ENCODE measurements around the gene PRPF6. TPM values are rescaled to one million over a fixed set of nuclear protein-coding genes. Genes with fewer than 3 reads are reported as not detected.

PRPF6 gene
- total and polyA plus RNA-seq, 2 of the 13 experiments (the other 11 are each of a cell fraction or from before 2014, with no cell fraction given), result 63.7 to 101 TPM

- TF ChIP-seq PRDM15 (CRISPR knock-in tag; IDR thresholded peaks at IDR 0.05) (peak; percentile 88), HMGA1 (CRISPR knock-in tag; conservative IDR thresholded peaks at IDR 0.05) (no peak), U2AF1 (optimal IDR thresholded peaks at IDR 0.05; ENCODE audit: low read depth, low read length) (no peak), TBX3 (IDR thresholded peaks at IDR 0.05; ENCODE audit: borderline replicate concordance) (peak; percentile 39; the same call in 1 of the 2 replicates), ZNF280B (CRISPR knock-in tag; IDR thresholded peaks at IDR 0.05; ENCODE audit: borderline replicate concordance) (peak; percentile 88), ZBTB38 (CRISPR knock-in tag; IDR thresholded peaks at IDR 0.05) (peak; percentile 67), RERE (CRISPR knock-in tag; IDR thresholded peaks at IDR 0.05; ENCODE audit: low read depth) (no peak), ZNF724P (CRISPR knock-in tag; IDR thresholded peaks at IDR 0.05; ENCODE audit: borderline replicate concordance) (peak; percentile 94), CSRNP2 (CRISPR knock-in tag; conservative IDR thresholded peaks at IDR 0.05; ENCODE audit: low read depth) (no peak), NCOA5 (CRISPR knock-in tag; IDR thresholded peaks at IDR 0.05) (no peak), TRIM22 (IDR thresholded peaks at IDR 0.05) (no peak), ZNF749 (CRISPR knock-in tag; IDR thresholded peaks at IDR 0.05; ENCODE audit: borderline replicate concordance) (no peak), SNAPC2 (CRISPR knock-in tag; IDR thresholded peaks at IDR 0.05) (peak; percentile 82; the same call in 1 of the 2 replicates)
These were observed 72.3 kb downstream of the PRPF6 start (continued) for GRCh38 chr20:64052987-64053840.

All from HepG2 (cell line).